NCI-H2107 treated with DMSO at 0.1 percent for 48 hours (cell line): ENCODE measurements around the gene CDR2.
"Not testable (repeated sequence)": the region's sequence is repeated elsewhere in the genome, so short reads cannot be mapped to it uniquely, and the experiment has no call there.

Experiments
- DNase-seq: peaks from one replicate; lab custom pipeline; 2025; ENCODE audit not compliant: unreplicated experiment; lab: John Stamatoyannopoulos, UW

The CDR2 gene

GRCh38 chr16:22353191-22353919 is 21.1 kb downstream of the CDR2 start:
- no peak for DNase-seq

GRCh38 chr16:22352723-22353122 is 21.7 kb downstream of the CDR2 start:
- no peak for DNase-seq

GRCh38 chr16:22352140-22352539 is 22.3 kb downstream of the CDR2 start:
- no peak for DNase-seq

- not testable (repeated sequence) for DNase-seq
Observed at GRCh38 chr16:22351017-22351416, 23.4 kb downstream of the CDR2 start.

- no peak for DNase-seq
Observed at GRCh38 chr16:22348291-22348690, 26.1 kb downstream of the CDR2 start.

GRCh38 chr16:22347100-22347820 is 27.2 kb downstream of the CDR2 start:
- DNase-seq = no peak

GRCh38 chr16:22346483-22346882 is 27.9 kb downstream of the CDR2 start:
- no peak for DNase-seq

GRCh38 chr16:22342082-22342481 is 32.3 kb downstream of the CDR2 start:
- no peak for DNase-seq

GRCh38 chr16:22340945-22341344 is 33.5 kb downstream of the CDR2 start:
- no peak for DNase-seq

GRCh38 chr16:22337849-22338635 is 36.4 kb downstream of the CDR2 start:
- no peak for DNase-seq

- no peak for DNase-seq
Observed at GRCh38 chr16:22337045-22337444, 37.4 kb downstream of the CDR2 start.

GRCh38 chr16:22336581-22336980 is 37.8 kb downstream of the CDR2 start:
- DNase-seq = no peak

GRCh38 chr16:22335668-22336246 is 38.7 kb downstream of the CDR2 start:
- DNase-seq = no peak

- DNase-seq = no peak
Observed at GRCh38 chr16:22333457-22333994, 40.9 kb downstream of the CDR2 start.

GRCh38 chr16:22330326-22330725 is 44.1 kb downstream of the CDR2 start:
- DNase-seq = no peak

GRCh38 chr16:22329199-22329695 is 45.2 kb downstream of the CDR2 start:
- no peak for DNase-seq

- DNase-seq = no peak
Observed at GRCh38 chr16:22328081-22328725, 46.2 kb downstream of the CDR2 start.

- no peak for DNase-seq
Observed at GRCh38 chr16:22327446-22327775, 47.0 kb downstream of the CDR2 start.

GRCh38 chr16:22326771-22327445 is 47.5 kb downstream of the CDR2 start:
- DNase-seq = no peak

GRCh38 chr16:22326369-22326652 is 48.1 kb downstream of the CDR2 start:
- no peak for DNase-seq
